ENCODE measurements around the gene CUL7. TPM values are rescaled to one million over a fixed set of nuclear protein-coding genes. Genes with fewer than 3 reads are reported as not detected.

Gene CUL7
- total RNA-seq, result 10 to 100 TPM; 13.0 to 21.6 TPM

DNA sequence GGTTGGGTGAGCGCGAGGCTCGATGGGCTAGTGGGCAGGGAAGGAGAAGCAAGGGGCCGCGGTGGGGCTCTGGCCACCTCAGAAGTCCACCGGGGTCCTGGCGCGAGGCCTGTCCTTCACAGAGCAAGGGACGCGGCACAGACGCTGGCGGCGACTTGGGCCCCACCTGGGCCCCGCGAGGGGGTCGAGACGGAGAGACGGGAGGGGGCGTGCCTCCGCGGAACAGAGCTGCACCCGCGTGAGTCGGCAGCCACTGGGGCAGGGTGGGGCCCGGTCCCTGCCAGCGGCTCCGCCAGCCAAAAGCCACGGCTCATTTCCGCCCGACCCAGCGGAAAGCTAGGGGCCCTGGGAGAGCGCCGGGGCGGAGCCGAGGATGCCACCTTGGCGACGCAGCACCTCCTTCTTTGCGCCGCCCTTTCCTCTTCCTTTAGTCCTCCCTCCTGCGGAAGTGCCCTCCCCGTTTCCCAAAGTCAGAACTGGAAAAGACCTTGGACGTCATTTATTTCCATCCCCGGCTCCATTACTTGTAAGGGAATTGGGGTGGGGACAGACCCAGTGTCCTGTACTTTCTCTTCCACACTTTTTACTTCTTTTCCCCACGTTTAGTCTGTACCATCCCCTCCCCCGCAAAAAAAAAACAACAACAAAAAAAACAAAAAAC is at the start of gene CUL7:
Gene CUL7, minus strand, starts transcription at position 307 of the 661 bp plus-strand sequence. CDS start 1,063 bp downstream, outside the sequence.
- no peaks in the 10 kb centered on the region for H3K9me3 Mint-ChIP-seq
- ATAC-seq, result peak; percentile 99 to 100
- DNase-seq (ENCODE audit: low spot score in 2 of 2), result peak; percentile 90 to 91
- peak within 1 kb of the TSS; percentile 96 for H3K27ac Mint-ChIP-seq
- peaks cover 18 to 24% of the 10 kb centered on the region in 2 donors for H3K36me3 Mint-ChIP-seq

DNA sequence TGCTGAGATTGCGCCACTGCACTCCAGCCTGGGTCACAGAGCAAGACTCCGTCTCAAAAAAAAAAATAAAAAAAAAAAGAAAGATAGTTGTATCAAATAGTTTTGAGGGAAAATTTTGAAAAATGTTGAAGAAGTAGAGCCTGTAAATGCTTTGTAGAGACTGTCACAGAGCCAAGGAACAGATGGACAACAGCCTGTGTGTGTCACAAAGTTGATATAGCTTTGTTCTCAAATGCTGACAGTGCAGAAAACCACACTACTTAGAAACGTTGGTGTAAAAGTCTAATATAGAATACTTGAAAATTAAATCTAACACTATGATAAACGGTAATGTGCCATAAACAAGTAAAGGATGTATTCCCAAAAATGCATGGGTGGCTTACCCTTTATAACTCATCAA is 47.8 kb upstream of the CUL7 start:
- Mint-ChIP-seq H3K36me3 (no peaks in the 10 kb centered on the region), H3K27ac (no peak overlapping the region), H3K9me3 (no peaks in the 10 kb centered on the region)
- ATAC-seq (no peak), DNase-seq (ENCODE audit: low spot score in 2 of 2) (no peak)

DNA sequence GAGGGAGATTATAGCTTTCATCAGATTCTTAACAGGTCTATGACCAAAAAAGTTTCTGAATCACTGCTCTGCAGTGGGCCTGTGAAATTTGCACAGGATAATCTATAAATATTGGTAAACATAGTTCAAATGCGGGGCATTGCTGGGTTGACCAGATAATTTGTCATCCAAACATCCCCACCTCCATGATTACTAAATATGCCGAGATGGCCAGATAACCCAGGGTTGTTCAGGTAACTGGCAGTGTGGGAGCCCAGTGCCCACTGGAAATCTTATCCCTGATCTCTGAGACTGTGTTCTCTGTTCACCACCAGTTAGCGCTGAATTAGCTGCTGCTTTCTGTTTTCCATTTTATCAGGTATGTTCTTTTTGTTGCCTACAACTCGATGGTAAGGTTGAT is 43.9 kb upstream of the CUL7 start:
- DNase-seq (ENCODE audit: low spot score in 2 of 2), result no peak
- Mint-ChIP-seq H3K27ac (no peak overlapping the region), H3K36me3 (no peaks in the 10 kb centered on the region), H3K9me3 (no peaks in the 10 kb centered on the region)
- ATAC-seq, result no peak

DNA sequence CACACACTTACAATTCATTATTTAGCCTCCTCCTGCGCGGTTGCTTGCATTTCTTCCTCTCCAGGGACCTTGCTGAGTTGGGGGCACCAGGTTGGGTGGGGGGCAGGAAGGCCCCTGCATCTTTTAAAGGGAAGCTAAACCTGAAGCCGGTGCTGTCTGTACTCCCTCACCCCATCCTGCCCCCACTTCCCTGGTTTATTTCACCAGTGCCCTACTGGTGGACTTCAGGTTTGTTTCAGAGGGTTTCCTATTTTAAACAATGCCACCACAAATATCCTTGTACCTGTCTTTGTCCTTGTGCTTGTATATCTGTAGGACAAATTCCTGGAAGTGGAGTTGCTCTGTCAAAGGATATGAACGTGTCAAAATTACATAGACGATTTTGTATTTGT is 43.4 kb upstream of the CUL7 start:
- ATAC-seq (no peak), DNase-seq (ENCODE audit: low spot score in 2 of 2) (no peak)
- H3K27ac Mint-ChIP-seq, result peak overlapping the region in 1 of 2 donors; percentile 39
- H3K9me3 Mint-ChIP-seq, result no peaks in the 10 kb centered on the region
- H3K36me3 Mint-ChIP-seq, result no peaks in the 10 kb centered on the region

DNA sequence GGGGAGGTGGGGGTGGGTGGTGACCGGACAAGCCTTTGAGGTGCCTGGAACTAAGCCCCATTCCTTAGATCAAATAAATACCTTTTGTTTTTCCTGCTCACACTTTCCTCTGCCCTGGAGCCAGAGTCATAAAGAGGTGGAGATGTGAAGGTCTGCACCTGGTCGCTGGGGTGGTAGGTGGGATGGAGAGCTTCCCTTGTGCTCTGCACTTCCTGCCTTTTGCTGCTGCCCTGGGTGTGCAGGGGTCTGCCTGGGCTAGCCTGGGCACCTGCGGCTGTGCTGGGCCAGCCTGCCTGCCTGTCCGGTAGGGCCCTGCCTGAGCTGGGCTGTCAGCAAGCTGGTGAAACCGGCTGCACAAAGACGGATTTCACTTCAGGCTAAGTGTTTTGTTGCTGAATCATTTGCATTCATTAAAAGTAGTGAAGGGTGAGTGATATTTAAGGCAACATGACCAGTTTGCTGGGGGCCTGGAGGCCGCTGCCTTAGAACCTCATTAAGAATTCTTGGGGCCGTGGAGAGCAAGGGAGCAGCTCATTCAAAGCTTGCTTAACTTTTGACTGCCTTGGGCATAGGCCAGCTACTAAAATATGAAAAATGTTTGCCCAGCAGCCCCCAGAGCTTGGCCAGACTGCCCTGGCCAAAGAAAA is 42.9 kb upstream of the CUL7 start:
- H3K9me3 Mint-ChIP-seq, result no peaks in the 10 kb centered on the region
- H3K27ac Mint-ChIP-seq, result peak overlapping the region in 1 of 2 donors; percentile 13
- DNase-seq (ENCODE audit: low spot score in 2 of 2) (no peak), ATAC-seq (no peak)
- no peaks in the 10 kb centered on the region for H3K36me3 Mint-ChIP-seq

DNA sequence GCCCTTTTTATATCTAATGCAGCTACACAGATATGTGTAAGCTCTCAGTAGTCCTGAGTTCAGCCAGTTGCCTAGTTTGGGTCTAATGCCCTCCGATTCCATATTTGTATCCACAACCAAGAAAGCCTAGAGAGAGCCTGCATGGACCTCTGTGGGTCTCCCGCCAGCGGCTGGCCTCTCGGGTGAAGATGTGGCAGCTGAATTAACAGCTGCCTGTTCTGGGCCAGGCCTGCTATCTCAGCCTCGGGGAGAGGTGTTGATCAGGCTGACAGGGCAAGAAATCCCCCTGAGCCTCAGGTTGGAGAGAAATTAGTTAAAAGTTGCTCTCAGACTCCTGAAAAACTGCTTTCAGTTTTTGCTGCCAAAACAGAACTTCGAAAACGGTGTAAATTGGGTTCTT is 42.3 kb upstream of the CUL7 start:
- H3K36me3 Mint-ChIP-seq, result no peaks in the 10 kb centered on the region

DNA sequence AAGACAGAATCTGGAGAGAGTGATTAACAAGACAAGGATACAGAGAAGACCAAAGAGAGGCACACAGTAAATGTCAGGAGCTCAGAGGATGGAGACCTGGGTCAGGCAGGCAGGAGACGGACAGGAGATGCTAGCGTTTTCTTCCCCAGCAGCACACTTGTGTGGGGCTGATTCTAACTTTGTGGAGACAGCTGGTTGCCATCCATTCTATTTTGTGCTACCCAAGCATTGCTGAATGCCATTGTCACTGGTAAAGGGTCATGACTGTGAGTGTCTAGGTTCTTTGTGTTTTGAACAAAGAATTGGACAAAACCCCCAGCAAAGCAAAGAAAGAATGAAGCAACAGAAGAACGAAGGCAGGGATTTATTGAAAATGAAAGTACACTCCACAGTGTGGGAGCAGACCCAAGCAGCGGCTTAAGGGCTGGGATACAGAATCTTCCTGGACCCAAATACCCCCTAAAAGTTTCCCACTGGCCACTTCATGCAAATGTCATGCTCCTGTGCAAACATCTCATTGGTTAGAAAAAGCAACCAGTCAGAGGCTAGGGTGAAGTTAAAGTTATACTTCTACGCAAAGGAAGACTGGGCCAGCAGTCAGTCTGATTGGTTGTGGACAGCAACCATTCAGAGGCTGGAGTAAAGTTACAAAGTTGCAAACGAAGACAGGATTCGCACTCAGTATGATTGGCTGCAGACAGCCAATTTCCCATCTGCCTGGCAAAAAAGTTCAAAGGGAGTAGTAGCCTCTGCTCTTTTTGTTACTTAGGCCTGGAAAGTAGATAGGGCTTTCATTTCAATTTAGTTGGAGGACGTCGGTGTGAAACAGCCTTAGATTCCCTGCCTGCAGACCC is 40.0 kb upstream of the CUL7 start:
- peak; percentile 44 to 94 for ATAC-seq
- no peak for DNase-seq (ENCODE audit: low spot score in 2 of 2)
- Mint-ChIP-seq H3K9me3 (no peaks in the 10 kb centered on the region), H3K27ac (peak overlapping the region in 1 of 2 donors; percentile 58), H3K36me3 (no peaks in the 10 kb centered on the region)

More for the DNA sequence above, 42.3 kb upstream of the CUL7 start:
- DNase-seq (ENCODE audit: low spot score in 2 of 2) (no peak), ATAC-seq (no peak)
- Mint-ChIP-seq H3K9me3 (no peaks in the 10 kb centered on the region), H3K27ac (peak overlapping the region in 1 of 2 donors; percentile 13)

DNA sequence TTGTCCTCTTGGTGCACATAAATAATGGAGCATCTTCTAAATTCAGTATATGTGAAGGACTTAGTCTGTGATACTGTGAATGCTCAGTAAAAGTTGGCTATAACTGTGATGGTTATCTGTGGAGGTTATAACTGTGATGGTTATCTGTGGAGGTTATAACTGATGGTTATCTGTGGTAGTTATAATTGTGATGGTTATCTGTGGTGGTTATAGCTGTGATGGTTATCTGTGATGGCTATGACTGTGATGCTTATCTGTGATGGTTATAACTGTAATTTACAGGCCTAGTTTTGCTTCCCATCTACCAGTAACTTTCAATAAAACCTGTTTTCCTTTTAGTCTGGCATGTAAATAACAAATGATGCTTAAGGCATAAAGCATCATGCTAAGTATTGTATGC is 39.0 kb upstream of the CUL7 start:
- H3K27ac Mint-ChIP-seq, result no peak overlapping the region
- no peak for ATAC-seq
- no peaks in the 10 kb centered on the region for H3K9me3 Mint-ChIP-seq
- no peak for DNase-seq (ENCODE audit: low spot score in 2 of 2)
- no peaks in the 10 kb centered on the region for H3K36me3 Mint-ChIP-seq

DNA sequence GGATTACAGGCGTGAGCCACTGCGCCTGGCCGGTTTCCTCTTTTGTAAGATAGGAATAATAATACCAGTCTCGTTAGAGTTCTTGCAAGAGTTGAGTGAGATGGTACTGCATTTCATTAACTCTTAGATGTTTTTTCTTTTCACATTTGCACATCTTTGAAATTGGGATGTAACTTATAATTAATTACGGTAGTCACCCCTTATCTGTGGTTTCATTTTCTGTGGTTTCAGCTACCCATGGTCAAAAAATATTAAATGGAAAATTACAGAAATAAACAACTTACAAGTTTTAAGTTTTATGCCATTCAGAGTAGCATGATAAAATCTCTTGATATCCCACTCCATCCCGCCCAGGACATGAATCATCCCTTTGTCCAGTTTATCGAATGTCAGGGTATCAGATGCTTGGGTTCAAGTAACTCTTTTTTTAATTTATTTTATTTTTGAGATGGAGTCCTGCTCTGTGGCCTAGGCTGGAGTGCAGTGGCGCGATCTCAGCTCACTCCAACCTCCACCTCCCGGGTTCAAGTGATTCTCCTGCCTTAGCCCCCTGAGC is 37.9 kb upstream of the CUL7 start:
- no peak overlapping the region for H3K27ac Mint-ChIP-seq
- DNase-seq (ENCODE audit: low spot score in 2 of 2) (no peak), ATAC-seq (no peak)
- no peaks in the 10 kb centered on the region for H3K36me3 Mint-ChIP-seq
- no peaks in the 10 kb centered on the region for H3K9me3 Mint-ChIP-seq

DNA sequence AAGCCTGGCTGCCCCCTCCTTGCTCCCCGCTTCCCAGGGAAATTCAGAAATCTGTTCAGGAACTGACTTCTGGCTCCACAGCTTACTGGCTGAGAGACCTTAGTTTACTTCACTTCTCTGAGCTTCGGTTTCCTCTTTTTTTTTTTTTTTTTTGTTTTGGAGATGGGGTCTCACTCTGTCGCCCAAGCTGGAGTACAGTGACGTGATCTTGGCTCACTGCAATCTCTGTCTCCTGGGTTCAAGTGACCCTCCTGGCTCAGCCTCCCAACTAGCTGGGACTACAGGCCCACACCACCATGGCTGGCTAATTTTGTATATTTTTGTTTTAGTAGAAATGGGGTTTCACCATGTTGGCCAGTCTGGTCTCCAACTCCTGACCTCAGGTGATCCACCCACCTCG is 37.4 kb upstream of the CUL7 start:
- no peak for ATAC-seq
- no peak for DNase-seq (ENCODE audit: low spot score in 2 of 2)
- H3K27ac Mint-ChIP-seq, result no peak overlapping the region
- H3K36me3 Mint-ChIP-seq, result no peaks in the 10 kb centered on the region
- no peaks in the 10 kb centered on the region for H3K9me3 Mint-ChIP-seq

DNA sequence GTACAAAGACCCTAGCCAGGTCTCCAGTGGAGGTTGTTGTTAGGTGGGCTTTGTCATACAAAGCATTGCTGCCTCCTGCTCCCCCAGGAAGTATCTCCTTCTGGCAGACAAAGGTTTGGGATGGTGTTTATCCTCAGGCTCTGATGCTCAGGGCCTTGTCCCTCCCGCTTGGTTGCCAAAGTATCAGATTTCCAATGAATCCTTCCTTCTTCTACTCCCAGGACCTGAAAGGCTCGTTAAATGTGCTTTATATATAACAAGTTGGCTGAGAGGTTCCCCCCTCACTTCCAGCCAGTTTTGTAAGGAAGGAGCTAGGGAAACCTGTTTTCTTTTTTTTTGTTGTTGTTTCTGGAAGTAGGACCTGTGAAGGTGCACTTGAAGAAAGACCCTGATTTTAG is 36.9 kb upstream of the CUL7 start:
- DNase-seq (ENCODE audit: low spot score in 2 of 2) (no peak), ATAC-seq (no peak)
- Mint-ChIP-seq H3K27ac (no peak overlapping the region), H3K9me3 (no peaks in the 10 kb centered on the region), H3K36me3 (no peaks in the 10 kb centered on the region)

DNA sequence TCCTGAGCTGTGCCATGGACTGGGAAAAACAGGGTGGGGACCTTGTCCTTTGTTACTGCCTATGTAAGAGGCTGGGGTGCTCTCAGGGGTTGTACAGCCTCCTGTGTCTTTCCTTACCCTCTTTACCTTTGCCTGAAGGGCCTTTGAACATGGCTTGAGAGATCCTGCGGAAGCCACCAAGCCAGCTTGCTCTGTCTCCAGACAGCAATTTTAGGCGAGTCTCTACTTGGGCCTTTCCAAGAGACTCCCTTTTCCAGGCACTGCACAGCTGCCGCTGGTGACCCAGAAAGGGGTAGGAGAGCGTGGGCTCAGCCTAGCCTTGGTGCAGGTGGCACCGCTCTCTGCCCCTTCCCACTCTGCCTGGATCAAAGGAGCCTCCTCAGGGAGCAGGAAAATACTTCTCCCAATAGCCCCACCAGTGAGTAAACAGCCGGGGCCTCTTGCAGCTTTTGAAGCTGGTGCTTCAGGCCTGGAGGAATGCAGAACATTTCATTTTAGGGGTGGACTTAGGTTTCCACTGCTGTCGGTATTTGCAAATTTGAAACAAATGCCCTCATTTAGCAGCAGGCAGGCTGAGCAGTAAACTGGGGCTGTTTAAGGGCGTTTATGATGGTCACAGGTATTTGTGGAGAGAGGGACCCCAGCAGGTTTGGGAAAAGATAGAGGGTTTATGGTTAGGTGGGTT is 36.4 kb upstream of the CUL7 start:
- no peak overlapping the region for H3K27ac Mint-ChIP-seq
- no peaks in the 10 kb centered on the region for H3K9me3 Mint-ChIP-seq
- DNase-seq (ENCODE audit: low spot score in 2 of 2), result no peak
- no peaks in the 10 kb centered on the region for H3K36me3 Mint-ChIP-seq
- ATAC-seq, result no peak

DNA sequence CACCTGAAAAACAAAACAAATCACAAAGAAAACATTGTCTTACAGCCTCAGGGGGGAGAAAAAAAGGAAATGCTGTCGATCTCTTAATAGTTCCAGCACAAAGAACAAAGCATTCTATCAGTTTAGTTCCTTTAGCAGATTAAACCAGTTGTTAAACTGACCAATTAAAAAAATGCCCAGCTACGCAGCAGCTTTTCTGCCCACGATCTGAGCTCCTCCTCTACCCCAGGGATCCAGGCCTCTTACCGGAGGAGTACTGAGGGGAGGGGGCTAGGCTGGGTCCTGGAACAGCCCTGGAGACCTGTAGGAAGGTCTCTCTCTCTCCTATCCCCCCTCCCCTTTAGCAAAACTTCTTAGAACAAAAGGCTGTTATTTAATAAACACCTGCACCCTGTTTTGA is 35.8 kb upstream of the CUL7 start:
- no peaks in the 10 kb centered on the region for H3K36me3 Mint-ChIP-seq
- no peak for DNase-seq (ENCODE audit: low spot score in 2 of 2)
- H3K27ac Mint-ChIP-seq, result no peak overlapping the region
- no peaks in the 10 kb centered on the region for H3K9me3 Mint-ChIP-seq
- no peak for ATAC-seq

DNA sequence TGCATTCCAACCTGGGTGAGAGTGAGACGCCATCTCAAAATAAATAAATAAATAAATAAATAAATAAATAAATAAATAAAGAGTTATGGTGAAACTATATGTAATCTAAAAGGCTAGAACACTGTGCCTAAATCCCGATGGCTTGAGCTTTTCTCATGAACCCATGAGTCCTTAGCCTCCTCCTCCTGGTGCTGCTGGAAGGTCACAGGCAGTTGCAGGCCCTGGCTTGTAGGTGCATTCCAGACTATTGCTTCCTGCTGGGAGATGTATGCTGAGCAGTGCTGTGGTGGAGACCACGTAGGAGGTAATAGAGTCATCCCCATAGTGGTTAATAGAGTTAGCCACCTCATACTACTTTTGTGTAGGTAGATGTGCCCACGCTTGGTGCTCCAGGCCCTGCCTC is 35.0 kb upstream of the CUL7 start:
- no peaks in the 10 kb centered on the region for H3K36me3 Mint-ChIP-seq
- no peak for DNase-seq (ENCODE audit: low spot score in 2 of 2)
- H3K9me3 Mint-ChIP-seq, result no peaks in the 10 kb centered on the region
- H3K27ac Mint-ChIP-seq, result no peak overlapping the region
- no peak for ATAC-seq

DNA sequence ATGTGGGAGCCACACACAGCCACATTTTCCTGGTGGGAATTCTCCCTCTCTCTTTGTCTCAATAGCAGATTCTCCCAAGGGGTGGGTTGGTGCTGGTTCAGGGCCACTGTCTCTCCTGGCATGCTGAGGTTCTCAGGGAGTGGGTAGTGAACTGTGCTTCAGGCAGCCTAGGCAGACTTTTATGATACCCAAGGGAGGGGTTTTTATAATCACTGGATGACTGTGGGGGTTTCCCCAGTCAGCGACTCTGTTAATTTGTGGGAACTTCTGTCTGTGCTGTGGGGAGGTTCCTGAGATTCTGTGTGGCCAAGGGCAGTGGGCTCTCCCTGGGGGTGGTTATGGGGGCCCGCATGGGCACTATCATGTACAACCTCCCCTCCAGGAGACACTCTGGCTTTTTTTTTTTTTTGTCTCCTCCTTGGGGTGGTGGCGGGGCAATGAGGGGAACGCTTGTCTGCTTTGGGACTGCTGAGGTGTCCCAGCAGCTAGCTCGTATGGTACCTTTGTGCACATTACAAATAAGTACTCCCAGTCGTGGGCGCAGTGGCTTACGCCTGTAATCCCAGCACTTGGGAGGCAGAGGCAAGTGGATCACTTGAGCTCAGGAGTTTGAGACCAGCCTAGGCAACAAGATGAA is 32.5 kb upstream of the CUL7 start:
- peak in 1 of 2 donors; percentile 22 for DNase-seq (ENCODE audit: low spot score in 2 of 2)
- Mint-ChIP-seq H3K9me3 (no peaks in the 10 kb centered on the region), H3K36me3 (no peaks in the 10 kb centered on the region), H3K27ac (peak overlapping the region in 1 of 2 donors; percentile 32)
- peak; percentile 92 to 97 for ATAC-seq
